ENCODE results near the gene ASGR2. TPM values are rescaled to one million over a fixed set of nuclear protein-coding genes. Genes with fewer than 3 reads are reported as not detected.
A peak's percentile ranks its signal among the peaks of the same experiment; 100 is the strongest.
"Not testable (repeated sequence)": the region's sequence is repeated elsewhere in the genome, so short reads cannot be mapped to it uniquely, and the experiment has no call there.

The ASGR2 gene, protein sequence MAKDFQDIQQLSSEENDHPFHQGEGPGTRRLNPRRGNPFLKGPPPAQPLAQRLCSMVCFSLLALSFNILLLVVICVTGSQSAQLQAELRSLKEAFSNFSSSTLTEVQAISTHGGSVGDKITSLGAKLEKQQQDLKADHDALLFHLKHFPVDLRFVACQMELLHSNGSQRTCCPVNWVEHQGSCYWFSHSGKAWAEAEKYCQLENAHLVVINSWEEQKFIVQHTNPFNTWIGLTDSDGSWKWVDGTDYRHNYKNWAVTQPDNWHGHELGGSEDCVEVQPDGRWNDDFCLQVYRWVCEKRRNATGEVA
- total RNA-seq: not detected

DNA sequence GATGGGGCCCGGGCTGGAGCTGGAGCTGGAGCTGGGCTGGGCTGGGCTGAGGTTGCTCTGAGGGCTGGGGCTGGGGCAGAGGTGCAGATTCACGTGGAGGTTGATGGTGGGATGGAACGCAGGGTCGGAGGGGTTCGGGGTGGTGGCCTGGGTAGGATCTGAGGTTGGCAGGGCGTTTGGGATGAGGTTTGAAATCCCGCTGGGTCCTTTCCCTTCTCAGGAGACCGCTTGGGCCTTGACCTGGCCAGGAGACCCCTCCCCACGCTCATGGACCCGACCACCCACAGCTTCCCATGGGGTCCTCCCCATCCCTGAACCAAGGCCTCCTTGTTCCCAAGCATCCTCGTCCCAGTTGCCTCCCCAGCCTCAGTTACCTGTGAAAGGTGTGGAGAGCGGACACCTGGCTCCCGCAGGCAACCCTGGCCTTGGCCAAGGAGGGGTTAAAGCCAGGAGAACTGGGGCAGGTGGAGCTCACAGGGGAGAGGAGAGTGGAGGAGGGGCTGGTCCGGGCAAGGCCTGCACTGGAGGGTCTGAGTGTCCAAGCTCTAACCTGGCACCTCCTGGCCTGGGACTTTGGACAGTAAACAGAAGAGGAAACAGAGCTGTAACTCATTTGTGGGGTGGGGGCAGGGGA is at the start of gene ASGR2:
ASGR2 (minus strand) TSS at position 582 of the 634 bp plus-strand sequence. CDS start 582 bp downstream, outside the sequence.
- DNase-seq (ENCODE audit: low spot score in 2 of 2) (no peak), FAIRE-seq (no peak)

- not testable (repeated sequence) for DNase-seq (ENCODE audit: low spot score in 2 of 2); FAIRE-seq
Measured at GRCh38 chr17:7159571-7159970, 44.9 kb upstream of the ASGR2 start.

DNA sequence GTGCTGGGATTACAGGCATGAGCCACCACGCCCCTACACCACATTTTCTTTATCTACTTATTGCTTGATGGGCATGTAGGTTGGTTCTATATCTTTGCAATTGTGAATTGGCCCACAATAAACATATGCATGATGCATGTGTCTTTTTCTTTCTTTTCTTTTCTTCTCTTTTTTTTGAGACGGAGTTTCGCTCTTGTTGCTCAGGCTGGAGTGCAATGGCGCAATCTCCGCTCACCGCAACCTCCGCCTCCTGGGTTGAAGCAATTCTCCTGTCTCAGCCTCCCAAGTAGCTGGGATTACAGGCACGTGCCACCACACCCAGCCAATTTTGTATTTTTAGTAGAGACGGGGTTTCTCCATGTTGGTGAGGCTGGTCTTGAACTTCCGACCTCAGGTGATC is 43.8 kb upstream of the ASGR2 start:
- FAIRE-seq; DNase-seq (ENCODE audit: low spot score in 2 of 2): not testable (repeated sequence)

DNA sequence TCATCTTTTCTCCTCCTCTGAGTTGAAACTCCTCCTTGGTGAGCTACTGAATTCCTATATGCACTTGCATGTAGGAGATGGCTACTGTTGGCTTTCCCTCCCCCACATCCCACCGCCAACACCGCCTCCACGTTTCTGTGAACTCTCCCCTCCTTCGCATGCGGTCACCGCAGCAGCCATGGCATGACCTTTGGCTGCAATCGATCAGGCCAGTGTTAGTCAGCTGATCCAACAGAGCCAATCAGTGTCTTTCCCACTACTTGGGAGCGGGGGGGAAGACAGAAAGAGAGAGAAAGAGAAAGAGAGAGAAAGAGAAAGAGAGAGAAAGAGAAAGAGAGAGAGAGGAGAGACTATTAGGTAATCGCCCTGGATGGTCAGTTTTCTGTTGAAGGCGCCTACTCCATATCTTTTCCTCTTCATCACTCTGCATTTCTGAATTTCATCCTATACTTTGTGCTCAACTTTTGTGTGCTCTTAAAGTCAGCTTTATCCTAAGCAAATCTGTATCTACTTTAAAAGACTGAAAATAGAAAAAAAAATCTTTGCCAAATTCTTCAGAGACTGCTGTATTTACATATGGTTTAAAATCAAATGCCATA is 41.8 kb upstream of the ASGR2 start:
- DNase-seq (ENCODE audit: low spot score in 2 of 2) (no peak), FAIRE-seq (no peak)

DNA sequence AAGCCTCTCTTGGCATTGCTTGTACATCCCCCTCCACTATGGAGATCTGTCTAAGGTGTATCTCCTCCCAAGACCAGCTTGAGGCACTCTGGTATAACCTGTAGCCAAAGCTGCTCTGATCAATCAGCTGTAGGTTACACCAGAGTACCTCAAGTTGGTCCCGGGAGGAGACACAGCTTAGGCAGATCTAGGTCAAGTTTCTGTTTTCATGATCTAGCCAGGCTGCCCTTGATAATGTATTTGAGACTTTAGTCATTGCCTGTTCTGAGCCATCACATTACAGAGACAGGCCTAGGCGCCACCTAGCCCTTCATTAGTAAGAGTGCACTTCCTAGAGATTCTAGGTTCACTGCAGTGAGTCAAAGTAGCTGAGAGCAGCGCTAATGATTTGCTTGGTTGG is 33.1 kb upstream of the ASGR2 start:
- FAIRE-seq: no peak
- DNase-seq (ENCODE audit: low spot score in 2 of 2): no peak

DNA sequence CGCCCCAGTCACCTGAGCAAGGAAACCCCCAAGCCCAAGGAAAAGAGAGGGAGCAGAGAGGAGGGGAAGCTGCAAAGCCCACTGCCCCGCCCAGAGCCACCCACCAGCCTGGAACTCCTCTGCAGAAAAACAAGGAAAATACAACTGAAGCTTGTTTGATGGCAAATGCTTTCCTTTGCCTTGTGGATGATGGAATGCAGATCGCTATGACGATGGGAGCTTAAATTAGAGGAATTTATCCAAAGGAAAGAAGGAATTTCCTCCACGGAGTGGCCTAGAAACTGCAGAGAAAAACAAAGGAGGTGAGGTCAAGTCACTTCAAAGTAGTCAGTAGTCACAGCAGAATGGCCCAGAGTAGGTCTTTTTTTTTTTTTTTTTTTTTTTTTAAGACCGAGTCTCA is 31.5 kb upstream of the ASGR2 start:
- FAIRE-seq: no peak
- no peak for DNase-seq (ENCODE audit: low spot score in 2 of 2)

DNA sequence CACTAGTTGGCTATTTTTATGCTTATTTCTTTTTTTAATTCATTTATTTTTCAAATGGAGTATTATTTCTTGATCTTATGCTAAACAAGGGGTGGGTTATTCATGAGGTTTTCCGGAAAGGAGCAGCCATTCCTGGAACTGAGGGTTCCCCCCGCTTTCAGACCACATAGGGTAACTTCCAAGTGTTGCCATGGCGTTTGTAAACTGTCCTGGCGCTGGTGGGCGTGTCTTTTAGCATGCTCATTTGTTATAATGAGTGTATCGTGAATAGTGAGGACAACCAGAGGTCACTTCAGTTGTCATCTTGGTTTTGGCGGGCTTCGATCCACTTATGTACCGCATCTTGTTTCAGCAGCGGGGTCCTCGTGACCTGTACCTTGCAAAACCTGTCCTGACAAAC is 29.6 kb upstream of the ASGR2 start:
- DNase-seq (ENCODE audit: low spot score in 2 of 2) (no peak), FAIRE-seq (no peak)

DNA sequence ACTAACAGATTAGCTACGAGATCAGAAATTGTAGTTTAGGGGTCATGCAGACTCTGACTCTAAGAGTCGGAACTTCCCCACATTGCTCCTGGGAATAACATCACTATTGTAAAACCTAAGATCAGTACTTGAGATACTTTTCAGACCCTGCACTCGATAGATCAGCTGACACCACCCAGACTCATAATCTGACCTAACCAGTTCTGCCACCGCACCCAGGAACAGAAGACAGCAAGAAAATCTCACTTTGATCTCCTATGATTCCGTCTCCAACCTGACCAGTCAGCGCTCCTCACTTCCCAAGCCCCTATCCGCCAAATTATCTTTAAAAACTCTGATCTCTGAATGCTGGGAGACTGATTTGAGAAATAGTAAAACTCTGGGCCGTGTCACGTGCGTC is 27.2 kb upstream of the ASGR2 start:
- no peak for DNase-seq (ENCODE audit: low spot score in 2 of 2)
- no peak for FAIRE-seq

GRCh38 chr17:7139400-7139799 is 24.8 kb upstream of the ASGR2 start:
- DNase-seq (ENCODE audit: low spot score in 2 of 2): no peak
- no peak for FAIRE-seq

- DNase-seq (ENCODE audit: low spot score in 2 of 2) (no peak), FAIRE-seq (no peak)
Measured at GRCh38 chr17:7138800-7139381, 24.3 kb upstream of the ASGR2 start.

DNA sequence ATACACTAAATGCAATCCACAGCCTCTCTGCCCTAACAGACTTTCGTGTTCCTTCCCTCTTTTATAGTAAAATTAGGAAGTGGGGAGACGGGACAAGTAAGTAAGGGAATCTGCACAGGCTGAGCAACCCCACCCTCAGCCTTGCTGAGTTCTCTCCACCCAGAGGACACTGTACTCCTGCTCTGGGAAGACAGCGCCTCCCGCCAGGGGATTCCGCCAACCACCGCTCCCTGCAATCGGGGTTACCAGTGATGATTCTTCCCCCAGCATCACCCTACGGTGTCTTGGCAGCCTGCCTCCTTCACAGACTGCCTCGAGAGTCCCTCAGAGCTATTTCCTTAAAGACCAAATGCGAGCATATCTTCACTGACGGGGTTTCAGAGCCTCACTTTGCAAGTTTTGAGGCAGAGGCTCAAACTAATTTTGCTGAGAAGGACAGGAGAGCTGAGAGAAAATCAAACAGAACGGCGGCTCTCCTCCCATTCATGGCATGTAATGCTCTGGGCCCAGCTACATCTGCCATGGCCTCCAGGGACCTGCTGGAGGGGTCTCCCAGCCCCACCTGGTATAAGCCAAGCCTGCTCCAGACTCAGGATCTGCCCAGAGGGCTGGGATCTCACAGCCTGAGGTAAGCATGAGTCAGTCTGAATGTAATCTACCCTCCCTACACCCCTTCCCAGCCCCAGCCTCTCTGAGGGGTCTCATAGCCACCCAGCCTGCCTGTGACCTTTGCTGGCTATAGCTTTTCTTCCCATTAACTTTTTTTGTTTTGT is 22.7 kb upstream of the ASGR2 start:
- DNase-seq (ENCODE audit: low spot score in 2 of 2) (no peak), FAIRE-seq (no peak)

GRCh38 chr17:7136266-7136877 is 21.8 kb upstream of the ASGR2 start:
- peak; percentile 51 for FAIRE-seq
- peak in 1 of 2 donors; percentile 64 for DNase-seq (ENCODE audit: low spot score in 2 of 2)

GRCh38 chr17:7133916-7134315 is 19.3 kb upstream of the ASGR2 start:
- FAIRE-seq: no peak
- DNase-seq (ENCODE audit: low spot score in 2 of 2): no peak

GRCh38 chr17:7133424-7133823 is 18.8 kb upstream of the ASGR2 start:
- no peak for DNase-seq (ENCODE audit: low spot score in 2 of 2)
- FAIRE-seq: no peak

- no peak for FAIRE-seq
- DNase-seq (ENCODE audit: low spot score in 2 of 2): no peak
Measured at GRCh38 chr17:7132511-7133094, 18.0 kb upstream of the ASGR2 start.

- no peak for FAIRE-seq
- DNase-seq (ENCODE audit: low spot score in 2 of 2): no peak
Measured at GRCh38 chr17:7131423-7131791, 16.8 kb upstream of the ASGR2 start.

- FAIRE-seq (no peak), DNase-seq (ENCODE audit: low spot score in 2 of 2) (no peak)
Measured at GRCh38 chr17:7130621-7131422, 16.2 kb upstream of the ASGR2 start.

GRCh38 chr17:7129311-7129710 is 14.7 kb upstream of the ASGR2 start:
- DNase-seq (ENCODE audit: low spot score in 2 of 2) (no peak), FAIRE-seq (no peak)

DNA sequence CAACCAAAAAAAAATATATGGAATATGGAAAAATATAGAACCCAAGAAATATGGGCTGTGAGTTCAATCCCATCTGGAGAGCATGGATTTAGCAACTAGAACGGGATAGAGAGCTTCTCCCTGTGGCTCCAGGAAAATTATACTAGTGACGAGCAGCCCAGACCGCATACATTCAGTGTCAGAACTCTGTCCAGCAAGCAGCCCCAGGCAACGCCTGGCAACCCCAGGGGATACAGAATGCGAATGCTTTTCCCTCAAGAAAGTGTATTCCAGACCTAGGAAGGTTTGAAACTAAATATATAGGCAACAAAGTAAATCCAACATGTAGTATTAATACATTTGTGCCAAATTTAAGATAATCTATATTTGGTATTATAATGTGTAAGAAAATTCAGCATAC is 13.5 kb upstream of the ASGR2 start:
- FAIRE-seq (no peak), DNase-seq (ENCODE audit: low spot score in 2 of 2) (no peak)
